ENCODE data around the gene EHMT2. TPM values are rescaled to one million over a fixed set of nuclear protein-coding genes. Genes with fewer than 3 reads are reported as not detected.
A peak's percentile ranks its signal among the peaks of the same experiment; 100 is the strongest.

EHMT2 gene
- polyA plus RNA-seq, 1 donor (not counting 4 experiments of a cell fraction or from before 2014, with no cell fraction given): 17.7 TPM

DNA sequence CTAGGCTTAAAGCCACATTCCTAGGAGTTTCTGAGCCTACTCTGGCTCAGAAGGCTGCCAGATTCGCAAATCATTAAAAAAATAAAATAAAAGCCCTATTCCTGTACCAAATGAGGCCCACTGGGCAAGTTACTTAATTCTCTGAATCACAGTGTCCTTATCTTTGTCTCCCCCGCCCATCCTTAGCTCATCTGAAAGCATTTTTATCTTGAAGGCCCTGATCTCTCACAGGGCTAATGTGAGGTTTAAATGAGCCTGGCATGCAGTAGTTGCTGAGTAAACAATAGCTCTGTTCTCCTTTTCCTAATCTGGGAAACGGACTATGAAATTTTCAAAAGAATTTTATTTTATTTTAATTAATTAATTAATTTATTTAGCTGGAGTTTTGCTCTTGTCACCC is 6.5 kb upstream of the EHMT2 start:
- H2AFZ ChIP-seq (ENCODE audit: control insufficient read depth, low read length): no peak overlapping the region
- H4K20me1 ChIP-seq (ENCODE audit: control insufficient read depth, extremely low read depth, insufficient read depth, low read length): no peaks in the 10 kb centered on the region
- dilution Hi-C loops (cut with MboI; ENCODE audit: extremely low pct_ligation_motif_present, low sequenced_read_pairs): no loop called here
- peaks cover 0 to 1% of the 10 kb centered on the region in 2 experiments for H3K36me3 ChIP-seq (ENCODE audit: control insufficient read depth in 2 of 2, extremely low read depth in 1 of 2, insufficient read depth in 2 of 2, low read length in 2 of 2)
- TF ChIP-seq CTCF (optimal IDR thresholded peaks at IDR 0.05 in 1 of 3, IDR thresholded peaks at IDR 0.05 in 1 of 3, conservative IDR thresholded peaks at IDR 0.05 in 1 of 3; ENCODE audit: extremely low read depth in 1 of 3, insufficient read depth in 2 of 3, low read length in 3 of 3) (no peak), EZH2 (IDR thresholded peaks at IDR 0.05; ENCODE audit: low read length) (no peak)
- H3K4me2 ChIP-seq (ENCODE audit: control insufficient read depth, extremely low read depth, insufficient read depth, low read depth, low read length): no peak overlapping the region
- no peak overlapping the region for H3K27ac ChIP-seq (ENCODE audit: control insufficient read depth, insufficient read depth, low read length)
- H3K9me1 ChIP-seq (ENCODE audit: control insufficient read depth, extremely low read depth, insufficient read depth, low read length): no peaks in the 10 kb centered on the region
- H3K27me3 ChIP-seq (ENCODE audit: control insufficient read depth, extremely low read depth, insufficient read depth, low read length): no peaks in the 10 kb centered on the region
- FAIRE-seq (no peak), DNase-seq (ENCODE audit: low read depth, low spot score) (no peak)
- peaks cover 6% of the 10 kb centered on the region for H3K4me1 ChIP-seq (ENCODE audit: control insufficient read depth, extremely low read depth, insufficient read depth, low read length)
- H3K79me2 ChIP-seq (ENCODE audit: control insufficient read depth, insufficient read depth, low read length): no peaks in the 10 kb centered on the region
- H3K9me3 ChIP-seq (ENCODE audit: control insufficient read depth, low read depth, low read length): no peaks in the 10 kb centered on the region
- no peak overlapping the region for H3K4me3 ChIP-seq (ENCODE audit: control insufficient read depth in 2 of 3, extremely low read depth in 1 of 3, insufficient read depth in 2 of 3, low read depth in 1 of 3, low read length in 3 of 3)
- H3K9ac ChIP-seq (ENCODE audit: control insufficient read depth, extremely low read depth, insufficient read depth, low read length): no peak overlapping the region

DNA sequence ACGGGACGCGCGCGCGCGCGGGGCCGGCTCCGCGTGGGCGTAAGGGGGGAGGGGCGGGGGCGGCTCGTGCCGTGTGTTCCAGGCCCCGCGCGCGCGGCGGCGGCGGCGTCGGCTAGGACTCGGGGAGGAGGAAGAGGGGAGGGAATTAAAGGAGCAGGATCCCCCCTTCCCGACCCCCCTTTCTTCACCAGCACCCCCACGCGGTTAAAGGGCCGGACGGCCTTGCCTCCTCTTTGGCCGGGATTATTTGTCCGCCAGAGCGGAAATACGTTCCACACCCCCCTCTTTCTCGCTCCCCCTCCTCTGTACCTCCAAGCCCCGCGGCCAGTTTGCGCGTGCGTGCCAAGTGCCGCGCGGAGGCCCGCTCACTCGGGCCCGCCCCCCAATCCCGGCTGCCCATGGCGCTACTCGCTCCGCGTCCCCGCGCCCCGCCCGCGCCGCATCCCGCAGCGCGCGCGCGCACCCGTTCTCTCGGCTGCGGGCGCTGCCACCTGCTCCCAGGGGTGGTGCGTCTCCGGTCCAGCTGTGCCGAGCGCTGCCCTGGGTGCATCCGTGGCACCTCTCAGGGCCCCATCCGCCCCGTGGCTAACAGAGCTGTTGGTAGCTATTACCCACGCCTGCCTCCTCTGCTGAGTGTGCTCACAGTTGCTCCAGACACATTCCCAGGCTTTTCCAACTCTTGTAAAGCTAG is 4.6 kb upstream of the EHMT2 start, which contains the start of gene ZBTB12:
TSS of gene ZBTB12 (minus strand) at position 134 of the 691 bp plus-strand sequence. CDS start 781 bp downstream, outside the sequence.
- Histone ChIP-seq H4K20me1 (ENCODE audit: control insufficient read depth, extremely low read depth, insufficient read depth, low read length) (no peaks in the 10 kb centered on the region), H3K4me1 (ENCODE audit: control insufficient read depth, extremely low read depth, insufficient read depth, low read length) (peaks cover 10% of the 10 kb centered on the region), H3K27ac (ENCODE audit: control insufficient read depth, insufficient read depth, low read length) (peak within 1 kb of the TSS; percentile 31), H3K4me2 (ENCODE audit: control insufficient read depth, extremely low read depth, insufficient read depth, low read depth, low read length) (peak within 1 kb of the TSS; percentile 85), H3K9ac (ENCODE audit: control insufficient read depth, extremely low read depth, insufficient read depth, low read length) (peak within 1 kb of the TSS; percentile 63), H3K36me3 (ENCODE audit: control insufficient read depth in 2 of 2, extremely low read depth in 1 of 2, insufficient read depth in 2 of 2, low read length in 2 of 2) (peaks cover 0 to 1% of the 10 kb centered on the region in 2 experiments), H3K4me3 (ENCODE audit: control insufficient read depth in 2 of 3, extremely low read depth in 1 of 3, insufficient read depth in 2 of 3, low read depth in 1 of 3, low read length in 3 of 3) (peak within 1 kb of the TSS; percentile 57 to 78 (median 71)), H3K9me3 (ENCODE audit: control insufficient read depth, low read depth, low read length) (no peaks in the 10 kb centered on the region), H2AFZ (ENCODE audit: control insufficient read depth, low read length) (peak within 1 kb of the TSS; percentile 75), H3K9me1 (ENCODE audit: control insufficient read depth, extremely low read depth, insufficient read depth, low read length) (no peaks in the 10 kb centered on the region), H3K27me3 (ENCODE audit: control insufficient read depth, extremely low read depth, insufficient read depth, low read length) (no peaks in the 10 kb centered on the region), H3K79me2 (ENCODE audit: control insufficient read depth, insufficient read depth, low read length) (no peaks in the 10 kb centered on the region)
- FAIRE-seq: no peak
- no peak for TF ChIP-seq EZH2 (IDR thresholded peaks at IDR 0.05; ENCODE audit: low read length)
- TF ChIP-seq CTCF (optimal IDR thresholded peaks at IDR 0.05 in 1 of 3, IDR thresholded peaks at IDR 0.05 in 1 of 3, conservative IDR thresholded peaks at IDR 0.05 in 1 of 3; ENCODE audit: extremely low read depth in 1 of 3, insufficient read depth in 2 of 3, low read length in 3 of 3): no peak
- no peak for DNase-seq (ENCODE audit: low read depth, low spot score)
- dilution Hi-C loops (cut with MboI; ENCODE audit: extremely low pct_ligation_motif_present, low sequenced_read_pairs): no loop called here
